ENCODE data around the gene NANOS2.

NANOS2 gene

GRCh38 chr19:45929247-45929646 lies 14.7 kb upstream of the NANOS2 start:
- no peak for DNase-seq (ENCODE audit: low read depth, low spot score)

GRCh38 chr19:45927565-45928261 lies 13.1 kb upstream of the NANOS2 start:
- peak; percentile 93 for DNase-seq (ENCODE audit: low read depth, low spot score)

GRCh38 chr19:45924891-45925447 lies 10.4 kb upstream of the NANOS2 start:
- no peak for DNase-seq (ENCODE audit: low read depth, low spot score)

DNA sequence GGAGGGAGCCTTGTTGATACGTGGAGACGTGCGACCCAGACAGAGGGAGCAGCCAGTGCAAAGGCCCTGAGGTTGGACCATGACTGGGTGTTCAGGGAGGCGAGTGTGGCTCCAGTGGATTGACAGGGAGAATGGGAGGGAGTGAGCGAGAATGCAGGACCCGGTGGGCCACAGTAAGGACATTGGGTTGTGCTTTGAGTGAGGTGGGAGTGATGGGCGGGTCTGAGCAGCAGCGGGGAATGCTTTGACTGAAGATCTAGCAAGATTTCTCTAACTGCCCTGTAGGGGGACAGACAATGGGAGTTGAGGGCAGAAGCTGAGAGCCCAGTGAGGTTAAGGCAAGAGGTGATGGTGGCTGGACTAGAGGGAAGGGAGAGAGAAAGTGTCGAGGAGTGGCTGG lies 7.7 kb upstream of the NANOS2 start:
- no peak for DNase-seq (ENCODE audit: low read depth, low spot score)

DNA sequence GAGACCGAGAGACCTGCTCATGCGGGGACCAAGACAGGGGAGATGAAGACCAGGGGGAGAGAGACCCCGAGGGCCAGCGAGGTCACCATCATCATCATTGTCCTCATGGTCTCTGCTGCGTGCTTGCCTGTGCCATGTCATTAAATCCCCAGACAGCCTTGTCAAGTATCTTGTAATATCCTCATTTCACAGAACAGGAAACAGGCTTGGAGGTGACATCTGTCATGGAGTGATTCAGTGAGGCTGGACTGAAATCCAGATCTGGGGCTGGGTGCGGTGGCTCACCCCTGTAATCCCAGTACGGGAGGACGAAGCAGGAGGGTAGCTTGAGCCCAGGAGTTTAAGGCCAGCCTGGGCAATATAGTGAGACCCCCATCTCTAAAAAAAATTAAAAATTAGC lies 5.9 kb upstream of the NANOS2 start:
- no peak for DNase-seq (ENCODE audit: low read depth, low spot score)

DNA sequence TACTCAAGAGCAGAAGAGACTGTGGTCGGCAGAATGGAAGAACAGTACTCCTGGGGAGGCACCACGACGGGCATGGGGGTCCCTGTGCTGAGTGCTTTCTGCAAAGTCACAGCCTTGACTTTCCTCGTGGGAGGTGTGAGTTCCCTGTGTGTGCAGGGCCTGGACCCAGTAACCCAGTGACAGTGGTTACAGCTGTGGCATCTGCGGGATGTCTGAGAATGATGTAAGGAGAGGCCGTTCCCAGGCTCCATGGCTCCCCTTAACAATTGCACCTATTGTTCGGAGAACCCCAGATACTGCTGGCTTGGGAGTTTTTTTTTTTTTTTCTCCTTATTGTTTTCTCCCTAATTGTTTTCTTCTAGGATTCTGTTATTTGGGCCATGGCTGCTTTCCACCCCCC lies 5.1 kb upstream of the NANOS2 start:
- DNase-seq (ENCODE audit: low read depth, low spot score), result no peak

GRCh38 chr19:45918721-45919120 lies 4.1 kb upstream of the NANOS2 start:
- DNase-seq (ENCODE audit: low read depth, low spot score), result no peak

DNA sequence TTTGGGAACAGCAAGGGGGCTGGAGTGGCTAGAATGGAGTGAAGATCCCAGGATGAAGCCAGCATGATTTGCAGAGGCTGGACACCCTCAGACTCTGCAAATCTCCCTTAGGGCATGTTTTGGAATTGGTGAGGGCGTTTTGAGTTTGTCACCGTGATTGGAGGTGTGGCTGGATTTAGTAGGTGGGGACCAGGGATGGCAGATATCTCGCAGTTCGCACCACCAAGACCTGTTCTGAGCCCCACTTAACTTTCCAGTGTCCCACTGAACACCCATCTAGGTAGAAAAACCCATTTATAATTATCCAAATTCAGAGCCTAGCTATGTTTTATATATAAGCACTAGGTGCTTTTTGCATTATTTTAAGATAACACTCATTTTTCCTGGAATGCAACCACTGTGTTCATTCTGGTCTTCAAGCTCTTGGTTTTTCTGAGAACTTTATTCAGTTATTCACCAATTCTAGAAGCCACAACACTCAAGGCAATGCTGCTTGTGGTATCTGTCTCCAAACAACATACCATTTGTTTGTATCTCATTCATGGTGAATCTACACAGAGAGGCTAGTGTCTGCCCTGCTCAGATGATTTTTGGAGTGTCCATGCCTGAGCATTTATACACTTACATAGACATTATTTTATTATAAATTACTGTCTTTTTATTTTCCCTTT lies 3.0 kb upstream of the NANOS2 start:
- no peak for DNase-seq (ENCODE audit: low read depth, low spot score)

GRCh38 chr19:45911291-45911690 lies 3.3 kb downstream of the NANOS2 start:
- no peak for DNase-seq (ENCODE audit: low read depth, low spot score)

- no peak for DNase-seq (ENCODE audit: low read depth, low spot score)
Measured at GRCh38 chr19:45908956-45909355, 5.6 kb downstream of the NANOS2 start.

GRCh38 chr19:45906221-45906620 lies 8.4 kb downstream of the NANOS2 start:
- DNase-seq (ENCODE audit: low read depth, low spot score), result no peak

GRCh38 chr19:45905011-45905410 lies 9.6 kb downstream of the NANOS2 start:
- DNase-seq (ENCODE audit: low read depth, low spot score), result no peak

GRCh38 chr19:45902651-45903625 lies 11.6 kb downstream of the NANOS2 start:
- DNase-seq (ENCODE audit: low read depth, low spot score), result peak; percentile 100

DNA sequence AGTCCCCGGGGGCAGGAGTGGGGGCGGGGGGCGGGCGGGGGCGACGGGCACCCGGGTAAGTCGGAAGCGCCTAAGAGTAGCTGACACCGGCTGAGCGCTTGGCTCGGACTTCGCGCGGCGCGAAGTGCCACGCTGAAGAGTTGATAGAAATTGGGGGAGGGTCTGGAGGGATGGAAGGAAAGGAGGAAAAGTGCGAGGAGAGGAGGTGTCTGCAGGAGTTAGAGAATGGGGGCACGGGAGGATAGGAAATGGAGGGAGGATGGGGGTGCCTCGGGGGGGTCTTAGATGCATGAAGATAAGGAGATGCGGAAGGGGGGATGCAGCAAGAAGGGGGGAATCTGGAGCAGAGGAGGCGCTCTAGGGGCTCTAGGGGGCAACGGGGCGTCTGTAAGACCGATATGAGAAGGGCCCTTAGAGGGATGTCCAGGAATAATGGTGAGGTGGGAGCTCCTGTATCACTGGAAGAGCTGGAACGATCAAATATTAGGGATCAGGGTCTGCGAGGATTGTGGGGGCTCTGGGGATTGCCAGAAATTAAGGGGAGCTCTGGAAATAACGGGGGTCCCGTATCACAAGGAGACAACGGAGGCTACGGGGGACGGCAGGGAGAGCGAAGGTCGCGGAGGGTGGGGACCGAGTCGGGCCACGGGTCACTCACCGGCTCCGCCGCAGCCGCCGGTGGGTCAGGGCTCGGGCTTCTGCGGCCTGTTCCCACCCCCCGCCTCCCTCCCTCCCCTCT lies 12.5 kb downstream of the NANOS2 start, which contains the start of gene MYPOP:
Gene MYPOP (minus strand): TSS at position 702 of the 739 bp plus-strand sequence. CDS start 840 bp downstream, outside the sequence.
- peak; percentile 44 for DNase-seq (ENCODE audit: low read depth, low spot score)

DNA sequence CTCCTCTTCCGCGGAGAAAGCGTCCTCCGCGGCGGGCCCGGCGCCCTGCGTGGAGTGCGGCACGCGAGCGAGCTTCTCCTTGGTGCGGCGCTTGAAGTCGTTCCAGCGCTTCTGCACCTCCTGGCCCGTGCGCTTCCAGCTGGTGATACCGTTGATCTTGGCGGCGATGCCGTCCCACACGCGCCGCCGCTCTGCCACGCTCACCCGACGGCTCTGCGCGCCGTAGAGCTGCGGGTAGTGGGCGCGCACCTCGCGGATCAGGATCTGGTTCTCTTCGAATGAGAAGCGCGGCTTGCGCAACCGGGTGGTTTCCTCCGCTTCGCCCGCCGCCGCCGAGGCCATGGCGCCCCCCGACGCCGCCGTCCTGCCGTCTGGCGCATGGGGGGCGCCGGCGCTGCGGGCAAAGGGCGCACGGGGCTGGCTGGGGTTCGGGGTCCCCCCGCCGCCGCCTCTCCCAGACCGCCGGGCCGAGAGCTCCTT lies 13.1 kb downstream of the NANOS2 start:
- DNase-seq (ENCODE audit: low read depth, low spot score), result peak; percentile 62

DNA sequence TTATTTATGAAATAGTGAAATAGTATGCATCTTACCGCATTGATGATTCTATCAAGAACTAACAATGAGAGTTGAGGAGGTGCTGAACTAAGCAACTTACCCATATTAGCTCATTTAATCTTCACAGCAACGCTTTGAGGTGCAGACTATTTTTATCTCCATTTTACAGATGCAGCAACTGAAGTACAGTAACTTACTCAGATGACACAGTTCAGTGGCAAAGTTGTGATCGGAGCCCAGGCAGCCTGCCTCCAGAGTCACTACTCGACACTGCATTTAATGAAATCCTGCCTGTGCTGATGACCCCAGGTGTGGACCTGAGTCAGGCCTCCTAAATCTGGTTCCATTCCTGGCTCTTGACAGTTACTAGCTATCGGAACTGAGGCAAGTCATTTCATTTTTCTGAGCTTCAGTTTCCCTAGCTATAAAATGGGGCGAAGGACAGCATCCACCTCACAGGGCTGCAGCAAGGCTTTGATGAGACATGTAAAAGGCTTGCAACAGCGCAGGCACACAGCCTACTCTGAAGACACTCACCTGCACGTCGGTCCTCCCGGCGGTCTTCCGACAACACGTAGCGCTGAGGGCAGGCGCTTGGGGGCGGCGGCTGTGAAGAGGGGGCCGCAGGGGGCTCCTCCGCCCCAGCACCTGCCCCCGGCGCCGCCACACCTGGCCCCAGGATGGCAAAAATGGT lies 13.7 kb downstream of the NANOS2 start:
- DNase-seq (ENCODE audit: low read depth, low spot score), result peak; percentile 14

DNA sequence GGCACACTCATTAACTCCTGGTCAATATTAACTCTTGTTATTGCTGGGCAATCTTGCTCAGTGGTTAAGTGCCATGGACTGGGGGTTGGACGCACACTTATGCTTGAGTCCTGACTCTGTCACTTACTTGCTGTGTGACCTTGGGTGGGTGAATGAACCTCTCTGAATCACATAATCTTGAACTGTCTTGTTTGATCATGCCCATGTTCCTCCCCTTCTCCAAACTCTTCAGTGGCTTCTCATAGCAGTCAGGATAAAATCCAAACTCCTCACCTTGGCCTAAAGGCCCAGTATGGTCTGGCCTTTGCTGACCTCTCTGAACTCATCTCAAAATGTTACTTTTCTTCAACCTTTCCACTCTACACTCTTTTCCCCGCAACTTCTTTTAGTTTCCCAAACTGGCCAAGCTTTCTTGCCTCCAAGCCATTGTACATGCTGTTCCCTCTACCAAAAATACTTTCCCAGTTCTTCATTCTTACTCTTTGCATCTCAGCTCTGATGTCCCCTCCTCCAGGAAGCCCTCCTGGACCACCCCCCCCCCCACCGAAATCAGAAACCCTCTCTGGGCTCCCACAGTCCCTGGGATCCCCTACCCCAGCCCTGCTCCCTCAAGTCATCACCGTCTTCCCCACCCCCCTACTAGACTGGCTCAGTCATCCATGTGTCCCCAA lies 14.5 kb downstream of the NANOS2 start:
- DNase-seq (ENCODE audit: low read depth, low spot score), result no peak

GRCh38 chr19:45899253-45899652 lies 15.3 kb downstream of the NANOS2 start:
- DNase-seq (ENCODE audit: low read depth, low spot score), result no peak

DNA sequence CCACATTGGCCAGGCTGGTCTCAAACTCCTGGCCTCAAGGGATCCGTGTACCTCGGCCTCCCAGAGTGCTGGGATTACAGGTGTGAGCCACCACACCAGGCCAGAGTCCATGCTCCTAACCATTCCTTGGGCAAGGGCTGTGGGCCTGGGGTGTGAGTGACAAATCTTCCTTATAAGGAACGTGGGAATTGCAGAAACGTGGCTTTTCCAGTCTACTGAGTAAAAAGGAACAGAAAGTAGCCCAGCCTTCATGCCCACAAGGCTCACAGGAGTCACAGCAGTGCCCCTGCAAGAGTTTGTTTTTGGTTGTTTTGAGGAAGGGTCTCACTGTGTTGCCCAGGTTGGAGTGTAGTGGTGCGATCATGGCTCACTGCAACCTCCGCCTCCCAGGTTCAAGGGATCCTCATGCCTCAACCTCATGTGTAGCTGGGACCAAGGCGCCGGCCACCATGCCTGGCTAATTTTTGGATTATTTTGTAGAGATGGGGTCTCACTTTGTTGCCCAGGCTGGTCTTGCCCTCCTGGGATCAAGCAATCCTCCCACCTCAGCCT lies 17.2 kb downstream of the NANOS2 start:
- no peak for DNase-seq (ENCODE audit: low read depth, low spot score)

Measured in astrocyte of the hippocampus (primary cell).